T-cell (primary cell): ENCODE measurements around the gene ZFAND3. TPM values are rescaled to one million over a fixed set of nuclear protein-coding genes. Genes with fewer than 3 reads are reported as not detected.

ENCODE experiments used
- ATAC-seq, 4 experiments: fragments of 200-7000 bp in 3 of 4; fragments of 150-1000 bp in 1 of 4; cut with Tn5 transposase; replicated peaks in 1 of 4; 1 replicate in 3 of 4; 2 replicates in 1 of 4; pipeline ENCODE4 v1.10.0; 2021; ENCODE audit warnings: moderate library complexity in 3 of 4, mild to moderate bottlenecking in 2 of 4, moderate number of reproducible peaks in 1 of 4
- CTCF ChIA-PET, 2 donors: fragments of 300-600 bp; sonication (Branson Sonifier 250); formaldehyde crosslinking; loops; one replicate each; lab custom pipeline; 2022; ENCODE audit warnings: antibody characterized with exemption in 2 of 2; lab: Charles Lee
- POLR2A ChIA-PET, 2 donors: fragments of 300-600 bp; sonication (Branson Sonifier 250); formaldehyde crosslinking; loops; one replicate each; lab custom pipeline; 2022; ENCODE audit warnings: antibody characterized with exemption in 2 of 2; lab: Charles Lee
- DNase-seq, 35 experiments: peaks; one replicate each; pipeline versions ENCODE4 v3.0.0 to v3.0.0-alpha.2; 2013 to 2023
- H3K27ac ChIP-seq: one replicate; pipeline ENCODE4 v1.5.1; 2013; ENCODE audit warnings: low read length
- H3K27me3 ChIP-seq, 2 experiments: replicated peaks in 1 of 2; 1 replicate in 1 of 2; 2 replicates in 1 of 2; pipeline versions ENCODE4 v1.6.1 to v1.7.0; 2013; ENCODE audit warnings: low read length in 1 of 2, mixed read lengths in 1 of 2; ENCODE audit not compliant: control insufficient read depth in 2 of 2, insufficient read depth in 2 of 2; ENCODE audit errors: extremely low read depth in 1 of 2
- H3K36me3 ChIP-seq, 2 donors: 1 replicate in 1 of 2; 2 replicates in 1 of 2; pipeline versions ENCODE4 v1.6.1 to v1.7.0; 2013; ENCODE audit warnings: low read length in 1 of 2; ENCODE audit not compliant: control insufficient read depth in 2 of 2, insufficient read depth in 1 of 2; ENCODE audit errors: extremely low read depth in 1 of 2
- H3K4me1 ChIP-seq, 2 experiments: 1 replicate in 1 of 2; 2 replicates in 1 of 2; pipeline versions ENCODE4 v1.6.1 to v1.7.0; 2013; ENCODE audit warnings: low read length in 2 of 2, mixed read lengths in 1 of 2; ENCODE audit not compliant: insufficient read depth in 2 of 2, control insufficient read depth in 1 of 2; ENCODE audit errors: extremely low read depth in 1 of 2
- H3K4me3 ChIP-seq, 2 donors: 1 replicate in 1 of 2; 2 replicates in 1 of 2; pipeline versions ENCODE4 v1.5.1 to v1.7.0; 2013; ENCODE audit warnings: mild to moderate bottlenecking in 2 of 2, low read length in 1 of 2, moderate library complexity in 1 of 2; ENCODE audit not compliant: control insufficient read depth in 1 of 2; ENCODE audit errors: extremely low read depth in 1 of 2
- H3K9me3 ChIP-seq: 2 replicates; pipeline ENCODE4 v1.7.0; 2013
- H3K27ac Mint-ChIP-seq, 2 donors: one replicate each; pipeline ENCODE4 v1.8.0; 2020 to 2021; ENCODE audit warnings: mild to moderate bottlenecking in 2 of 2, mixed read lengths in 2 of 2
- H3K27me3 Mint-ChIP-seq, 2 donors: one replicate each; pipeline ENCODE4 v1.8.0; 2021 to 2022; ENCODE audit warnings: mixed read lengths in 2 of 2
- H3K36me3 Mint-ChIP-seq: one replicate; pipeline ENCODE4 v1.8.0; 2021; ENCODE audit warnings: mixed read lengths
- H3K4me1 Mint-ChIP-seq, 3 donors: one replicate each; pipeline ENCODE4 v1.8.0; 2020 to 2022; ENCODE audit warnings: mixed read lengths in 3 of 3, mild to moderate bottlenecking in 1 of 3
- H3K4me3 Mint-ChIP-seq, 3 donors: one replicate each; pipeline ENCODE4 v1.8.0; 2020 to 2022; ENCODE audit warnings: mild to moderate bottlenecking in 3 of 3, mixed read lengths in 3 of 3, moderate library complexity in 3 of 3
- H3K9me3 Mint-ChIP-seq, 3 donors: one replicate each; pipeline ENCODE4 v1.8.0; 2020 to 2022; ENCODE audit warnings: mixed read lengths in 3 of 3
- WGBS: methylation state at CpG from one replicate; pipeline ENCODE4 v1.1.5; 2013; ENCODE audit warnings: missing lambda C conversion rate; ENCODE audit not compliant: insufficient coverage; 5-methylcytosine and 5-hydroxymethylcytosine counted together
- total RNA-seq, 35 experiments: library from RNA in 6 of 35; stranded (reverse) in 6 of 35; fragments of 120-200 nt in 1 of 35; gene quantifications; one replicate each; pipeline versions ENCODE4 v1.2.1 to v1.2.4 and lab custom pipeline; 2013 to 2026

Gene ZFAND3
- total RNA-seq, 5 donors from 2014 or later (not counting 1 experiment from before 2014, with no cell fraction given): 35.6 to 59.3 (median 36.4) TPM

GRCh38 chr6:37827603-37828265, 8.2 kb downstream of the ZFAND3 start:
- H3K4me1 Mint-ChIP-seq: peaks cover 87 to 88% (median 88%) of the 10 kb centered on the region in 3 donors
- ChIA-PET POLR2A (interaction anchor here (1.2 to 2.5 kb wide), 2 partner anchors 9 kb away, joined by 3 to 10 read pairs; partner anchors contain the start of gene ZFAND3 (in 1 of the 2)), CTCF (interaction anchor here in 1 of 2 donors (1.0 to 1.3 kb wide), 4 partner anchors 18 to 666 kb away, joined by 3 to 4 read pairs (median 3); no protein-coding TSS in a partner anchor)
- Histone ChIP-seq H3K27ac (no peak overlapping the region), H3K4me1 (peaks cover 21 to 29% of the 10 kb centered on the region in 2 experiments), H3K4me3 (no peak overlapping the region), H3K36me3 (peaks cover 0 to 4% of the 10 kb centered on the region in 2 donors), H3K9me3 (no peaks in the 10 kb centered on the region), H3K27me3 (no peaks in the 10 kb centered on the region)
- peaks cover 15% of the 10 kb centered on the region for H3K36me3 Mint-ChIP-seq
- no peaks in the 10 kb centered on the region for H3K9me3 Mint-ChIP-seq
- H3K27me3 Mint-ChIP-seq: no peaks in the 10 kb centered on the region
- peak overlapping the region in 1 of 3 donors; percentile 38 for H3K4me3 Mint-ChIP-seq
- ATAC-seq (no peak), DNase-seq (no peak)
- WGBS: 89% methylated on average over 3 of the region's 4 CpGs
- H3K27ac Mint-ChIP-seq: peak overlapping the region in 1 of 2 donors; percentile 25

- H3K9me3 ChIP-seq: no peaks in the 10 kb centered on the region
- Mint-ChIP-seq H3K9me3 (peaks cover 0 to 7% (median 6%) of the 10 kb centered on the region in 3 donors), H3K4me1 (peaks cover 63 to 78% (median 70%) of the 10 kb centered on the region in 3 donors), H3K4me3 (no peak overlapping the region), H3K27me3 (no peaks in the 10 kb centered on the region), H3K27ac (no peak overlapping the region), H3K36me3 (peaks cover 29% of the 10 kb centered on the region)
- H3K27ac ChIP-seq: no peak overlapping the region
- DNase-seq: no peak
- H3K36me3 ChIP-seq: peaks cover 4 to 6% of the 10 kb centered on the region in 2 donors
- no peak for ATAC-seq
- ChIA-PET POLR2A (no interaction called here), CTCF (no interaction called here)
- H3K4me1 ChIP-seq: peaks cover 20 to 22% of the 10 kb centered on the region in 2 experiments
- H3K4me3 ChIP-seq: no peak overlapping the region
- 100% methylated on average over 1 of the region's 2 CpGs for WGBS
- no peaks in the 10 kb centered on the region for H3K27me3 ChIP-seq
Observed at GRCh38 chr6:37830225-37830624, 10.7 kb downstream of the ZFAND3 start.

- POLR2A ChIA-PET: interaction anchor here in 1 of 2 donors (1.0 kb wide), 1 partner anchor 13 kb away, joined by 9 read pairs; no protein-coding TSS in a partner anchor
Observed at GRCh38 chr6:37831457-37831856, 11.9 kb downstream of the ZFAND3 start.

GRCh38 chr6:37835923-37836322, 16.4 kb downstream of the ZFAND3 start:
- Histone ChIP-seq H3K27me3 (no peaks in the 10 kb centered on the region), H3K4me3 (no peak overlapping the region), H3K27ac (no peak overlapping the region), H3K36me3 (peaks cover 3 to 6% of the 10 kb centered on the region in 2 donors), H3K9me3 (no peaks in the 10 kb centered on the region), H3K4me1 (peaks cover 0 to 12% of the 10 kb centered on the region in 2 experiments)
- ChIA-PET CTCF (no interaction called here), POLR2A (no interaction called here)
- Mint-ChIP-seq H3K9me3 (peaks cover 0 to 7% (median 6%) of the 10 kb centered on the region in 3 donors), H3K27ac (no peak overlapping the region), H3K27me3 (no peaks in the 10 kb centered on the region), H3K4me1 (peaks cover 56 to 60% (median 58%) of the 10 kb centered on the region in 3 donors), H3K36me3 (peaks cover 43% of the 10 kb centered on the region), H3K4me3 (no peak overlapping the region)
- DNase-seq (no peak), ATAC-seq (no peak)
- no CpG with 5 or more reads among the region's 2 CpGs for WGBS

More at GRCh38 chr6:37831457-37831856, 11.9 kb downstream of the ZFAND3 start:
- peaks cover 61 to 77% (median 69%) of the 10 kb centered on the region in 3 donors for H3K4me1 Mint-ChIP-seq
- CTCF ChIA-PET: interaction anchor here in 1 of 2 donors (0.6 kb wide), 1 partner anchor 77 kb away, joined by 3 read pairs; no protein-coding TSS in a partner anchor
- ATAC-seq (no peak), DNase-seq (no peak)
- Histone ChIP-seq H3K27ac (no peak overlapping the region), H3K4me3 (no peak overlapping the region), H3K27me3 (no peaks in the 10 kb centered on the region), H3K9me3 (no peaks in the 10 kb centered on the region), H3K36me3 (peaks cover 4 to 6% of the 10 kb centered on the region in 2 donors), H3K4me1 (peaks cover 15% of the 10 kb centered on the region in 2 experiments)
- peaks cover 0 to 7% (median 6%) of the 10 kb centered on the region in 3 donors for H3K9me3 Mint-ChIP-seq
- H3K27me3 Mint-ChIP-seq: no peaks in the 10 kb centered on the region
- H3K4me3 Mint-ChIP-seq: no peak overlapping the region
- no peak overlapping the region for H3K27ac Mint-ChIP-seq
- peaks cover 24% of the 10 kb centered on the region for H3K36me3 Mint-ChIP-seq
- WGBS: 89% methylated on average over 4 of the region's 4 CpGs

GRCh38 chr6:37838219-37838921, 18.8 kb downstream of the ZFAND3 start:
- Histone ChIP-seq H3K4me1 (peaks cover under 1 to 6% of the 10 kb centered on the region in 2 experiments), H3K36me3 (peaks cover 0 to 4% of the 10 kb centered on the region in 2 donors), H3K4me3 (no peak overlapping the region), H3K27me3 (no peaks in the 10 kb centered on the region), H3K27ac (no peak overlapping the region), H3K9me3 (no peaks in the 10 kb centered on the region)
- H3K9me3 Mint-ChIP-seq: peaks cover 0 to 7% (median 6%) of the 10 kb centered on the region in 3 donors
- CTCF ChIA-PET: no interaction called here
- peaks cover 59 to 63% (median 61%) of the 10 kb centered on the region in 3 donors for H3K4me1 Mint-ChIP-seq
- DNase-seq (no peak), ATAC-seq (no peak)
- H3K27me3 Mint-ChIP-seq: no peaks in the 10 kb centered on the region
- POLR2A ChIA-PET: no interaction called here
- peaks cover 32% of the 10 kb centered on the region for H3K36me3 Mint-ChIP-seq
- no peak overlapping the region for H3K27ac Mint-ChIP-seq
- no peak overlapping the region for H3K4me3 Mint-ChIP-seq
- WGBS: no CpG with 5 or more reads among the region's 3 CpGs
